HFF-Myc (cell line): ENCODE measurements around the gene MOB3B.

Experiments
- DNase-seq: peaks from one replicate; pipeline ENCODE4 v3.0.0-alpha.2; 2011; ENCODE audit warnings: low read depth; ENCODE audit errors: extremely low read depth
- H3K4me3 ChIP-seq: replicated peaks from 2 replicates; pipeline ENCODE4 v1.5.1; 2011; ENCODE audit warnings: low read depth, mild to moderate bottlenecking, control low read depth, low read length
- CTCF ChIP-seq: IDR thresholded peaks from 2 replicates; pipeline ENCODE4 v1.5.1; 2012; ENCODE audit warnings: mild to moderate bottlenecking, low read depth, low read length, control low read depth; ENCODE audit errors: missing control alignments

The MOB3B gene

GRCh38 chr9:27475057-27475595 is 54.5 kb downstream of the MOB3B start:
- H3K4me3 ChIP-seq: no peak overlapping the region
- TF ChIP-seq CTCF: no peak
- no peak for DNase-seq

DNA sequence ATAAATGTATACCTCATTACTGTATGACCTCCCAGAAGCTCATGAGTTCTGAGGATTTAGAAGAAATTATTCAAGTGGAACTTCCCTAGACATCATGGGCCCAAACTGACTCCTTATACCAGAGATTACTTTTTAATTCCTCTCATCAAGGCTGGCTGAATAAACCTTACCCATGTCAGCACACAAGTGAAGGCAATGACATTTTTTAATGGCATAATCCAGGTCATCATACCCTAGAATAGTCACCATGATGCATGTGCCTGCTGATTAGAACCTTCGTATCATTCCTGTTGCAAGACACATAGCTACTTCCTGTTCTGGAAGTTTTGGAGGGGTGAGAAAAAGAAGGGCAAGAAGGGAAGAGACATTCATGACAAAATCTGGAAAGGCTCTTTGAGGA is 55.3 kb downstream of the MOB3B start:
- no peak for TF ChIP-seq CTCF
- no peak overlapping the region for H3K4me3 ChIP-seq
- no peak for DNase-seq

DNA sequence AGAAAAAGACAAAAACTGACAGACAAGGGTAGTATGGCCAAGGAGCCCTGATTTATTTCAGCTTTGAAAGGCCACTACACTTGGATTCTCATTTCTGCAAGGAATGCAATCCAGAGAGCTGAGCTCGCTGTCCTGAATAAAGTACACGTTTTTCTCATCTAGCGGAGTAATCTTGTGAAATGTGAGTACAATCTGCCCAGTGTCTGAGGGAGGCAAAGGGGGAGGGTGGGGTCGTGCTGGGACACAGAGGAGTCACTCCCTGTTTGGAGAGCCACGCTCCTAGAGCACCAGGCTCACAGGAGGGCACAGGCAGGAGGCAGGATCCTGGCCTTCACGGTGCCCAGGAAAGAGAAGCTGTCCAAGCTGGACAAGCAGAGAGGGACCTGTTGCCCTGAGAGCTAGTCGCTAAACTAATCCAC is 56.5 kb downstream of the MOB3B start:
- TF ChIP-seq CTCF: no peak
- DNase-seq: no peak
- no peak overlapping the region for H3K4me3 ChIP-seq

DNA sequence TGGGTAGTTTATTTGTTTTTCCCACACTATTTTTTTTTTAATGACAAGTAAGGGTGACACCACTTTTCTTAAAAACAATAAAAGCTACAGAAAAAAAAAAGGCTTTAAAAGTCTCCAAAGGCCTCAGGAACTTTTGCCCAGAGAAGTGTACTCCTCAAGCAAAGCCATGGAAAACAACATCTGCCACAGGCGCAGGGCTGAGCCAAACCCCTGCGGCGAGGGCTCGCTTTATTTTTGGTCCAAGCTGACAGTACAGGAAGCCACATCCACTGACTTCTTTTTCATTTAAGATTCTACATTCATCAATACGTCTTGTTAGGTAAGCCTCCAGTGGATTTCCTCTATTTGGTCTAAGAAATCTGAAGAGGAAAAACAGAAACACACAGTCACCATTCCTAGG is 57.4 kb downstream of the MOB3B start:
- no peak for DNase-seq
- no peak for TF ChIP-seq CTCF
- H3K4me3 ChIP-seq: no peak overlapping the region

DNA sequence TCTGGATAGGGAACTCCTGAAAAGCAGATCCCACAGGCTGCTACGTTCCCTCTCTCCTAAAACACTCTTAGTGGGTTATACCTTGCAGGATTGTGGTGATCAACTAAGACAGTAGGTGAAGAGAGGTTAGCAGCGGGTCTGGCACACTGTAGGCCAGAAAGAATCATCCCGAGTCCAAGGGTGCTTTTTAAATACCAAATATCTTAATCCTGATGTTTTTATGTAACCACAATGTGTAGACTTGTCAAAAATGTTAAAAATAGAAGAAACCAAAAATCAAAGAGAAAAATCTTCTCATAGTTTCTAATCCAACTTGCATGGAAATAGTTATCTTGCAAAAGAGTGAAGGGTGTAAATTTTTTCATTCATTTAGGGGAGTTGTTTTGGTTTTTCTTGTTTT is 57.8 kb downstream of the MOB3B start:
- DNase-seq: no peak
- H3K4me3 ChIP-seq: no peak overlapping the region
- TF ChIP-seq CTCF: no peak

GRCh38 chr9:27471366-27471765 is 58.2 kb downstream of the MOB3B start:
- DNase-seq: no peak
- no peak overlapping the region for H3K4me3 ChIP-seq
- no peak for TF ChIP-seq CTCF

GRCh38 chr9:27470291-27470856 is 59.2 kb downstream of the MOB3B start:
- no peak overlapping the region for H3K4me3 ChIP-seq
- DNase-seq: no peak
- TF ChIP-seq CTCF: no peak
